HK-2 (cell line): ENCODE results near the gene ARV1.
"Not testable (repeated sequence)": the region's sequence is repeated elsewhere in the genome, so short reads cannot be mapped to it uniquely, and the experiment has no call there.

Experiments
- DNase-seq: peaks from one replicate; pipeline ENCODE4 v3.0.0-alpha.2; 2018; ENCODE audit not compliant: unreplicated experiment

The ARV1 gene

GRCh38 chr1:231041719-231042261 lies 62.9 kb downstream of the ARV1 start:
- no peak for DNase-seq

- no peak for DNase-seq
These were observed 65.7 kb downstream of the ARV1 start for GRCh38 chr1:231044588-231044987.

- no peak for DNase-seq
These were observed 66.4 kb downstream of the ARV1 start for GRCh38 chr1:231045286-231045685.

- DNase-seq = not testable (repeated sequence)
These were observed 67.2 kb downstream of the ARV1 start for GRCh38 chr1:231045921-231046729.

- no peak for DNase-seq
These were observed 68.0 kb downstream of the ARV1 start for GRCh38 chr1:231046730-231047395.

DNA sequence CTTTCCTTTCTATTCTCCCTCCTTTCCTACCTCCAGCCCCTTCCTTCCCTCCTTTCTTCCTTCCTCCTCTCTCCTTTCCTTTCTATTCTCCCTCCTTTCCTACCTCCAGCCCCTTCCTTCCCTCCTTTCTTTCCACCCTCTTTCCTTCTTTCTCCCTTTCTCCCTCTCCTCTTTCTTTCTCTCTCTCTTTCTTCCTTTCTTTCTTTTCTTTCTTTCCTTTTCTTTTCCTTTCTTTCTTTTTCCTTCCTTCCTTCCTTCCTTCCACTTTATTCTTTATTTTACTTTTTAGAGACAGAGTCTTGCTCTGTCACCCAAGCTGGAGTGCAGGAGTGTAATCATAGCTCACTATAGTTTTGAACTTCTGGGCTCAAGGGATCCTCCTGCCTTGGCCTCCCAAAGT lies 68.6 kb downstream of the ARV1 start:
- not testable (repeated sequence) for DNase-seq

- not testable (repeated sequence) for DNase-seq
These were observed 69.5 kb downstream of the ARV1 start for GRCh38 chr1:231048419-231048818.

- DNase-seq = no peak
These were observed 70.5 kb downstream of the ARV1 start for GRCh38 chr1:231049121-231049979.
